MM.1S (cell line): ENCODE data around the gene AMBRA1.

Experiments
- CTCF ChIP-seq: fragments of 300-600 bp; sonication (generic); IDR thresholded peaks from 2 replicates; pipeline ENCODE4 v1.5.1; 2016; ENCODE audit warnings: antibody characterized with exemption, low read length, mixed read lengths
- EZH2 ChIP-seq: fragments of 300-600 bp; sonication (generic); optimal IDR thresholded peaks from 2 replicates; pipeline ENCODE3; 2017; ENCODE audit warnings: low read depth, mild to moderate bottlenecking, antibody characterized with exemption, low read length, mixed read lengths

- TF ChIP-seq CTCF (no peak), EZH2 (no peak)
Observed at GRCh38 chr11:46348566-46349401, 245.0 kb downstream of the AMBRA1 start.
